Activated CD4-positive, alpha-beta memory T cell treated with anti-CD3 and anti-CD28 coated beads, Interleukin-2, amount 10 ng/mL, durations not matched to agents 7 days and 5 days (primary cell): Measurements from ENCODE around the gene NCK1. TPM values are rescaled to one million over a fixed set of nuclear protein-coding genes. Genes with fewer than 3 reads are reported as not detected.
"Not testable (repeated sequence)": the region's sequence is repeated elsewhere in the genome, so short reads cannot be mapped to it uniquely, and the experiment has no call there.

Experiments
- CTCF ChIA-PET: fragments of 350-600 bp; sonication (Branson Sonifier 250); formaldehyde crosslinking; loops from one replicate; lab custom pipeline; 2021; ENCODE audit warnings: antibody characterized with exemption, inconsistent platforms; lab: Charles Lee
- POLR2A ChIA-PET: fragments of 350-600 bp; sonication (Branson Sonifier 250); formaldehyde crosslinking; loops from one replicate; lab custom pipeline; 2021; ENCODE audit warnings: antibody characterized with exemption; lab: Charles Lee
- DNase-seq: peaks from one replicate; pipeline ENCODE4 v3.0.0-alpha.2; 2020
- H3K27ac Mint-ChIP-seq: one replicate; pipeline ENCODE4 v1.8.0; 2021; ENCODE audit warnings: mild to moderate bottlenecking, mixed read lengths
- H3K27me3 Mint-ChIP-seq: one replicate; pipeline ENCODE4 v1.8.0; 2021; ENCODE audit warnings: mixed read lengths
- H3K36me3 Mint-ChIP-seq: one replicate; pipeline ENCODE4 v1.8.0; 2021; ENCODE audit warnings: low read depth, mixed read lengths
- H3K4me1 Mint-ChIP-seq: one replicate; pipeline ENCODE4 v1.8.0; 2021; ENCODE audit warnings: mixed read lengths
- H3K4me3 Mint-ChIP-seq: one replicate; pipeline ENCODE4 v1.8.0; 2021; ENCODE audit warnings: mild to moderate bottlenecking, mixed read lengths
- H3K9me3 Mint-ChIP-seq: one replicate; pipeline ENCODE4 v1.8.0; 2021; ENCODE audit warnings: mixed read lengths
- total RNA-seq, 2 experiments: library from RNA; stranded (reverse); gene quantifications; one replicate each; pipeline ENCODE4 v1.2.3, GENCODE V29; 2021

The NCK1 gene
- total RNA-seq, 2 experiments from 2014 or later, result 50.8 to 51.3 TPM

GRCh38 chr3:136872258-136872657, 10.2 kb downstream of the NCK1 start:
- H3K36me3 Mint-ChIP-seq, result peaks cover 71% of the 10 kb centered on the region
- CTCF ChIA-PET, H3K27me3 Mint-ChIP-seq, H3K4me3 Mint-ChIP-seq, DNase-seq, H3K27ac Mint-ChIP-seq: not testable (repeated sequence)
- H3K4me1 Mint-ChIP-seq, result peaks cover 19% of the 10 kb centered on the region
- POLR2A ChIA-PET, result interaction anchor here (2.7 kb wide), 1 partner anchor 10 kb away, joined by 11 read pairs; the partner anchor contains the start of gene NCK1
- peaks cover 19% of the 10 kb centered on the region for H3K9me3 Mint-ChIP-seq

GRCh38 chr3:136879510-136879909, 17.5 kb downstream of the NCK1 start:
- H3K36me3 Mint-ChIP-seq, result peaks cover 55% of the 10 kb centered on the region
- POLR2A ChIA-PET, DNase-seq, H3K27ac Mint-ChIP-seq, CTCF ChIA-PET, H3K4me3 Mint-ChIP-seq, H3K27me3 Mint-ChIP-seq: not testable (repeated sequence)
- peaks cover 20% of the 10 kb centered on the region for H3K9me3 Mint-ChIP-seq
- H3K4me1 Mint-ChIP-seq, result peaks cover 33% of the 10 kb centered on the region

GRCh38 chr3:136882571-136882970, 20.6 kb downstream of the NCK1 start:
- CTCF ChIA-PET, result no interaction called here
- no peak for DNase-seq
- peaks cover 17% of the 10 kb centered on the region for H3K9me3 Mint-ChIP-seq
- no peak overlapping the region for H3K27ac Mint-ChIP-seq
- POLR2A ChIA-PET, result interaction anchor here (6.3 kb wide), 1 partner anchor 20 kb away, joined by 42 read pairs; the partner anchor contains the start of gene NCK1
- H3K27me3 Mint-ChIP-seq, result no peaks in the 10 kb centered on the region
- H3K4me3 Mint-ChIP-seq, result no peak overlapping the region
- peaks cover 51% of the 10 kb centered on the region for H3K4me1 Mint-ChIP-seq
- H3K36me3 Mint-ChIP-seq, result peaks cover 43% of the 10 kb centered on the region

- Mint-ChIP-seq H3K27me3 (no peaks in the 10 kb centered on the region), H3K4me3 (no peak overlapping the region), H3K4me1 (peaks cover 54% of the 10 kb centered on the region), H3K27ac (peak overlapping the region; percentile 17), H3K9me3 (peaks cover 8% of the 10 kb centered on the region), H3K36me3 (peaks cover 39% of the 10 kb centered on the region)
- DNase-seq, result no peak
- ChIA-PET CTCF (interaction anchor here (0.6 to 1.2 kb wide), 3 partner anchors 22 to 130 kb away, joined by 3 to 5 read pairs (median 4); partner anchors contain the start of gene NCK1), POLR2A (interaction anchor here (0.8 to 6.3 kb wide), 2 partner anchors 22 to 132 kb away, joined by 4 to 42 read pairs; partner anchors contain the start of genes NCK1 and STAG1)
Measured at GRCh38 chr3:136883967-136884720, 22.1 kb downstream of the NCK1 start.

- POLR2A ChIA-PET, result interaction anchor here (1.2 to 6.3 kb wide), 2 partner anchors 12 to 23 kb away, joined by 4 to 42 read pairs; partner anchors contain the start of gene NCK1
- CTCF ChIA-PET, result interaction anchor here (1.3 kb wide), 1 partner anchor 23 kb away, joined by 5 read pairs; the partner anchor contains the start of gene NCK1
Measured at GRCh38 chr3:136885357-136886213, 23.6 kb downstream of the NCK1 start.

GRCh38 chr3:136889947-136890346, 27.9 kb downstream of the NCK1 start:
- Mint-ChIP-seq H3K4me3 (no peak overlapping the region), H3K9me3 (peaks cover 35% of the 10 kb centered on the region), H3K4me1 (peaks cover 42% of the 10 kb centered on the region), H3K27me3 (no peaks in the 10 kb centered on the region), H3K27ac (no peak overlapping the region), H3K36me3 (peaks cover 63% of the 10 kb centered on the region)
- no peak for DNase-seq
- ChIA-PET POLR2A (interaction anchor here (1.7 kb wide), 1 partner anchor 20 kb away, joined by 4 read pairs; no protein-coding TSS in a partner anchor), CTCF (no interaction called here)

More at GRCh38 chr3:136885357-136886213, 23.6 kb downstream of the NCK1 start:
- Mint-ChIP-seq H3K4me3 (peak overlapping the region; percentile 36), H3K4me1 (peaks cover 51% of the 10 kb centered on the region), H3K9me3 (peaks cover 8% of the 10 kb centered on the region), H3K36me3 (peaks cover 43% of the 10 kb centered on the region), H3K27me3 (no peaks in the 10 kb centered on the region), H3K27ac (peak overlapping the region; percentile 74)
- DNase-seq, result no peak

GRCh38 chr3:136891934-136892855, 30.2 kb downstream of the NCK1 start:
- Mint-ChIP-seq H3K4me1 (peaks cover 22% of the 10 kb centered on the region), H3K36me3 (peaks cover 64% of the 10 kb centered on the region), H3K4me3 (no peak overlapping the region), H3K27ac (no peak overlapping the region), H3K27me3 (no peaks in the 10 kb centered on the region), H3K9me3 (peaks cover 35% of the 10 kb centered on the region)
- DNase-seq, result no peak
- ChIA-PET CTCF (no interaction called here), POLR2A (no interaction called here)

- Mint-ChIP-seq H3K27me3 (no peaks in the 10 kb centered on the region), H3K4me1 (peaks cover 24% of the 10 kb centered on the region), H3K4me3 (no peak overlapping the region), H3K36me3 (peaks cover 59% of the 10 kb centered on the region), H3K9me3 (peaks cover 32% of the 10 kb centered on the region), H3K27ac (no peak overlapping the region)
- ChIA-PET CTCF (no interaction called here), POLR2A (no interaction called here)
- DNase-seq, result no peak
Measured at GRCh38 chr3:136893848-136894443, 31.9 kb downstream of the NCK1 start.

- not testable (repeated sequence) for H3K4me3 Mint-ChIP-seq, DNase-seq, H3K27ac Mint-ChIP-seq, H3K27me3 Mint-ChIP-seq
- H3K36me3 Mint-ChIP-seq, result peaks cover 58% of the 10 kb centered on the region
- CTCF ChIA-PET, result interaction anchor here (1.1 kb wide), 1 partner anchor 145 kb away, joined by 4 read pairs; the partner anchor contains the start of gene STAG1
- peaks cover 53% of the 10 kb centered on the region for H3K4me1 Mint-ChIP-seq
- POLR2A ChIA-PET, result interaction anchor here (1.7 to 2.8 kb wide), 3 partner anchors 12 to 144 kb away, joined by 4 to 12 read pairs (median 5); partner anchors contain the start of genes NCK1 and STAG1
- H3K9me3 Mint-ChIP-seq, result peaks cover 27% of the 10 kb centered on the region
Measured at GRCh38 chr3:136897171-136897570, 35.2 kb downstream of the NCK1 start.

GRCh38 chr3:136898549-136898948, 36.5 kb downstream of the NCK1 start:
- H3K27me3 Mint-ChIP-seq, result no peaks in the 10 kb centered on the region
- peaks cover 54% of the 10 kb centered on the region for H3K4me1 Mint-ChIP-seq
- peaks cover 59% of the 10 kb centered on the region for H3K36me3 Mint-ChIP-seq
- ChIA-PET CTCF (interaction anchor here (0.6 to 0.8 kb wide), 2 partner anchors 26 to 34 kb away, joined by 4 to 7 read pairs; no protein-coding TSS in a partner anchor), POLR2A (interaction anchor here (1.7 to 2.8 kb wide), 3 partner anchors 13 to 146 kb away, joined by 4 to 12 read pairs (median 5); partner anchors contain the start of genes NCK1 and STAG1)
- peaks cover 26% of the 10 kb centered on the region for H3K9me3 Mint-ChIP-seq
- H3K27ac Mint-ChIP-seq, result peak overlapping the region; percentile 4
- H3K4me3 Mint-ChIP-seq, result no peak overlapping the region
- DNase-seq, result no peak

GRCh38 chr3:136898954-136899353, 36.9 kb downstream of the NCK1 start:
- Mint-ChIP-seq H3K36me3 (peaks cover 59% of the 10 kb centered on the region), H3K27ac (peak overlapping the region; percentile 4), H3K4me3 (no peak overlapping the region), H3K27me3 (no peaks in the 10 kb centered on the region), H3K4me1 (peaks cover 50% of the 10 kb centered on the region), H3K9me3 (peaks cover 26% of the 10 kb centered on the region)
- CTCF ChIA-PET, result interaction anchor here (0.6 to 0.8 kb wide), 2 partner anchors 25 to 34 kb away, joined by 4 to 7 read pairs; no protein-coding TSS in a partner anchor
- no peak for DNase-seq
- POLR2A ChIA-PET, result interaction anchor here (2.8 kb wide), 1 partner anchor 37 kb away, joined by 12 read pairs; the partner anchor contains the start of gene NCK1
